OCI-LY7 (cell line): Measurements from ENCODE around the gene ZBTB32. TPM values are rescaled to one million over a fixed set of nuclear protein-coding genes. Genes with fewer than 3 reads are reported as not detected.

Experiments
- BruUV-seq: library from RNA; stranded (reverse); fragments of 400-500 nt; replicated peaks from 2 replicates; lab custom pipeline; 2021; lab: Mats Ljungman, UMichigan
- CTCF ChIA-PET: fragments of 300-600 bp; sonication (Branson Sonifier 250); formaldehyde crosslinking; loops from one replicate; lab custom pipeline; 2022; ENCODE audit warnings: antibody characterized with exemption; ENCODE audit not compliant: unreplicated experiment; lab: Charles Lee
- POLR2A ChIA-PET: fragments of 300-600 bp; sonication (Branson Sonifier 250); formaldehyde crosslinking; loops from one replicate; lab custom pipeline; 2022; ENCODE audit warnings: antibody characterized with exemption; lab: Charles Lee
- DNase-seq: peaks from one replicate; pipeline ENCODE4 v3.0.0-alpha.2; 2015; ENCODE audit warnings: low spot score
- H2AFZ ChIP-seq: fragments of 200-600 bp; sonication (generic), shearing (Covaris generic); 2 replicates; pipeline ENCODE4 v1.6.1; 2014; ENCODE audit warnings: mild to moderate bottlenecking, antibody characterized with exemption, low read length, moderate library complexity
- H3K27ac ChIP-seq: fragments of 200-600 bp; sonication (generic); 2 replicates; pipeline ENCODE4 v1.5.1; 2014; ENCODE audit warnings: mixed run types, low read depth, mild to moderate bottlenecking, moderate library complexity, low read length, inconsistent platforms; ENCODE audit not compliant: poor library complexity, severe bottlenecking
- H3K36me3 ChIP-seq: fragments of 200-600 bp; sonication (generic); 2 replicates; pipeline ENCODE4 v1.6.1; 2014; ENCODE audit warnings: mild to moderate bottlenecking, antibody characterized with exemption, low read length, moderate library complexity, mixed read lengths; ENCODE audit not compliant: insufficient read depth
- H3K4me1 ChIP-seq: fragments of 200-600 bp; sonication (generic); 2 replicates; pipeline ENCODE4 v1.5.1; 2014; ENCODE audit warnings: mild to moderate bottlenecking, low read length; ENCODE audit not compliant: insufficient read depth, poor library complexity, severe bottlenecking
- H3K4me2 ChIP-seq: fragments of 200-600 bp; sonication (generic); 2 replicates; pipeline ENCODE4 v1.6.1; 2014; ENCODE audit warnings: mild to moderate bottlenecking, low read length
- H3K4me3 ChIP-seq: fragments of 200-600 bp; sonication (generic); 2 replicates; pipeline ENCODE4 v1.5.1; 2014; ENCODE audit warnings: mild to moderate bottlenecking, low read depth, low read length; ENCODE audit not compliant: poor library complexity, severe bottlenecking
- H3K79me2 ChIP-seq: fragments of 200-600 bp; sonication (generic); 2 replicates; pipeline ENCODE4 v1.6.1; 2016; ENCODE audit warnings: low read depth, mild to moderate bottlenecking, low read length, moderate library complexity, mixed read lengths; ENCODE audit not compliant: insufficient read depth
- H3K9me2 ChIP-seq: fragments of 200-600 bp; sonication (generic); 2 replicates; pipeline ENCODE4 v1.6.1; 2016; ENCODE audit warnings: mild to moderate bottlenecking, low read length, mixed read lengths; ENCODE audit not compliant: insufficient read depth
- H3K9me3 ChIP-seq: fragments of 200-600 bp; sonication (generic); 2 replicates; pipeline ENCODE4 v1.6.1; 2014; ENCODE audit warnings: mild to moderate bottlenecking, mixed run types, low read length, mixed read lengths
- H4K20me1 ChIP-seq: fragments of 200-600 bp; sonication (generic); 2 replicates; pipeline ENCODE4 v1.6.1; 2014; ENCODE audit warnings: mild to moderate bottlenecking, antibody characterized with exemption, low read length, moderate library complexity, mixed read lengths; ENCODE audit not compliant: insufficient read depth
- EZH2phosphoT487 ChIP-seq: fragments of 200-600 bp; sonication (generic); IDR thresholded peaks from 2 replicates; pipeline ENCODE4 v1.6.1; 2018; ENCODE audit warnings: low read depth, borderline replicate concordance, mild to moderate bottlenecking, mixed run types, antibody characterized with exemption, low read length, moderate library complexity, mixed read lengths
- intact Hi-C: fragments of 100-400 bp; cut with micrococcal nuclease; formaldehyde crosslinking; loops from one replicate; pipeline ENCODE4 v1.10.0; 2022; ENCODE audit not compliant: unreplicated experiment
- total RNA-seq, 2 experiments: library from RNA; depleted of rRNA in 1 of 2; stranded (reverse); fragments of >200 nt in 1 of 2; shearing (Covaris generic) in 1 of 2; gene quantifications; 2 replicates each; pipeline ENCODE4 v1.2.3, GENCODE V29; 2014 to 2022
- TF ChIP-seq, protein P1 (sequence below): fragments of 200-600 bp; sonication (generic); conservative IDR thresholded peaks from 2 replicates; pipeline ENCODE4 v1.5.1; 2014; ENCODE audit warnings: mild to moderate bottlenecking, antibody characterized with exemption, low read length, moderate library complexity, mixed read lengths

The ZBTB32 gene
- total RNA-seq, 2 experiments from 2014 or later: not detected

GRCh38 chr19:35746087-35746462 lies 41.7 kb downstream of the ZBTB32 start:
- POLR2A ChIA-PET: interaction anchor here (0.5 to 1.0 kb wide), 5 partner anchors 34 to 608 kb away, joined by 3 to 4 read pairs (median 3); partner anchors contain the start of gene ALKBH6
- BruUV-seq: no TSS peak
- H2AFZ ChIP-seq: no peak overlapping the region; the same call in 1 of the 2 replicates
- peaks cover 14% of the 10 kb centered on the region; the same call in 1 of the 2 replicates for H3K79me2 ChIP-seq
- no peaks in the 10 kb centered on the region; the same call in 1 of the 2 replicates for H3K36me3 ChIP-seq
- H3K4me3 ChIP-seq: peak overlapping the region; percentile 78
- DNase-seq: no peak
- TF ChIP-seq, protein P1, sequence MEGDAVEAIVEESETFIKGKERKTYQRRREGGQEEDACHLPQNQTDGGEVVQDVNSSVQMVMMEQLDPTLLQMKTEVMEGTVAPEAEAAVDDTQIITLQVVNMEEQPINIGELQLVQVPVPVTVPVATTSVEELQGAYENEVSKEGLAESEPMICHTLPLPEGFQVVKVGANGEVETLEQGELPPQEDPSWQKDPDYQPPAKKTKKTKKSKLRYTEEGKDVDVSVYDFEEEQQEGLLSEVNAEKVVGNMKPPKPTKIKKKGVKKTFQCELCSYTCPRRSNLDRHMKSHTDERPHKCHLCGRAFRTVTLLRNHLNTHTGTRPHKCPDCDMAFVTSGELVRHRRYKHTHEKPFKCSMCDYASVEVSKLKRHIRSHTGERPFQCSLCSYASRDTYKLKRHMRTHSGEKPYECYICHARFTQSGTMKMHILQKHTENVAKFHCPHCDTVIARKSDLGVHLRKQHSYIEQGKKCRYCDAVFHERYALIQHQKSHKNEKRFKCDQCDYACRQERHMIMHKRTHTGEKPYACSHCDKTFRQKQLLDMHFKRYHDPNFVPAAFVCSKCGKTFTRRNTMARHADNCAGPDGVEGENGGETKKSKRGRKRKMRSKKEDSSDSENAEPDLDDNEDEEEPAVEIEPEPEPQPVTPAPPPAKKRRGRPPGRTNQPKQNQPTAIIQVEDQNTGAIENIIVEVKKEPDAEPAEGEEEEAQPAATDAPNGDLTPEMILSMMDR: no peak
- no peak for TF ChIP-seq EZH2phosphoT487
- intact Hi-C loops: loop anchor here (10.0 kb wide), 1 partner anchor 1311 kb away; no protein-coding TSS in a partner anchor
- H3K4me2 ChIP-seq: peak overlapping the region; percentile 86
- H3K9me2 ChIP-seq: no peaks in the 10 kb centered on the region
- H3K4me1 ChIP-seq: peaks cover 55% of the 10 kb centered on the region
- CTCF ChIA-PET: no interaction called here
- H3K27ac ChIP-seq: peak overlapping the region; percentile 86
- H3K9me3 ChIP-seq: no peaks in the 10 kb centered on the region
- H4K20me1 ChIP-seq: no peaks in the 10 kb centered on the region

DNA sequence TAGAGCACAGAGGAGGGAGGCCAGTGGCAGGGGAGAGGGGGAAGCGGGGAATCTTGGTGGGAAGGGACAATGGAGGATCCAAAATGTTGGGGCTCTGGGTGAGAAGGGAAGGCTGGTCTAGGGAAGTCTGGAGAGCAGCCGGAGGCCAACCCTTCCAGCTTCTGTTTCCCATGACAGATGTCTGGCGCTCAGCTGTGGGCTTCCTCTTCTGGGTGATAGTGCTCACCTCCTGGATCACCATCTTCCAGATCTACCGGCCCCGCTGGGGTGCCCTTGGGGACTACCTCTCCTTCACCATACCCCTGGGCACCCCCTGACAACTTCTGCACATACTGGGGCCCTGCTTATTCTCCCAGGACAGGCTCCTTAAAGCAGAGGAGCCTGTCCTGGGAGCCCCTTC lies 42.2 kb downstream of the ZBTB32 start:
- Histone ChIP-seq H3K36me3 (no peaks in the 10 kb centered on the region; the same call in 1 of the 2 replicates), H2AFZ (no peak overlapping the region), H3K4me1 (peaks cover 52% of the 10 kb centered on the region), H3K9me3 (no peaks in the 10 kb centered on the region), H4K20me1 (no peaks in the 10 kb centered on the region), H3K9me2 (no peaks in the 10 kb centered on the region), H3K27ac (peak overlapping the region; percentile 86), H3K4me3 (peak overlapping the region; percentile 78), H3K79me2 (peaks cover 14% of the 10 kb centered on the region; the same call in 1 of the 2 replicates), H3K4me2 (peak overlapping the region; percentile 86)
- intact Hi-C loops: loop anchor here (10.0 kb wide), 1 partner anchor 1312 kb away; no protein-coding TSS in a partner anchor
- ChIA-PET CTCF (no interaction called here), POLR2A (interaction anchor here (0.7 to 1.0 kb wide), 2 partner anchors 12 to 257 kb away, joined by 3 to 6 read pairs; no protein-coding TSS in a partner anchor)
- DNase-seq: no peak
- no peak for TF ChIP-seq EZH2phosphoT487
- TF ChIP-seq, protein P1: no peak
- no TSS peak for BruUV-seq
